ENCODE data around the gene ATP1A4.

DNA sequence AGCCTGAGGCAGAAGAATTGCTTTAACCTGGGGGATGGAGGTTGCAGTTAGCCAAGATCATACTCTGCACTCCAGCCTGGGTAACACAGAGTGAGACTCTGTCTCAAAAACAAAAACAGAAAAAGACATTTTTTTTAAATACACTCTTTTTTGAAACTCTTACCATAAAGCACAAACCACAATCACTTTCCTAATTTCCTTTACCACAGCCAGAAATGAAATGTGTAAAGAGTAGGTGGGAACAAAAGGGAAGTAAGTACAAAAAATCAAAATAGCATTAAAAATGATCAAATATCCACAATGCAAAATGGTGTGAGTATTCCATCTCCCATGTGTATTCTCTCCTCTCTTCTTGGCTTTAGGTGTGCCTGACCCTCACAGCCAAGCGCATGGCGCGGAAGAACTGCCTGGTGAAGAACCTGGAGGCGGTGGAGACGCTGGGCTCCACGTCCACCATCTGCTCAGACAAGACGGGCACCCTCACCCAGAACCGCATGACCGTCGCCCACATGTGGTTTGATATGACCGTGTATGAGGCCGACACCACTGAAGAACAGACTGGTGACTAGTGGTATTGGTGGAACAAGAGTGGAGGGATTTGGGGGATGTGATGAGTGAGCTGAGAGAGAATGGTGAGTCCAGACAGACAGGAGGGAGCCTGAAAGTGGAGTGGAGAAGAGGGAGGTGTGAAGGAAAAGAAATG lies 14.9 kb downstream of the ATP1A4 start:
- TF ChIP-seq SP1 (IDR thresholded peaks at IDR 0.05) (no peak), JUND (IDR thresholded peaks at IDR 0.05) (no peak), MAX (IDR thresholded peaks at IDR 0.05) (no peak)
- TF ChIP-seq, protein P1, sequence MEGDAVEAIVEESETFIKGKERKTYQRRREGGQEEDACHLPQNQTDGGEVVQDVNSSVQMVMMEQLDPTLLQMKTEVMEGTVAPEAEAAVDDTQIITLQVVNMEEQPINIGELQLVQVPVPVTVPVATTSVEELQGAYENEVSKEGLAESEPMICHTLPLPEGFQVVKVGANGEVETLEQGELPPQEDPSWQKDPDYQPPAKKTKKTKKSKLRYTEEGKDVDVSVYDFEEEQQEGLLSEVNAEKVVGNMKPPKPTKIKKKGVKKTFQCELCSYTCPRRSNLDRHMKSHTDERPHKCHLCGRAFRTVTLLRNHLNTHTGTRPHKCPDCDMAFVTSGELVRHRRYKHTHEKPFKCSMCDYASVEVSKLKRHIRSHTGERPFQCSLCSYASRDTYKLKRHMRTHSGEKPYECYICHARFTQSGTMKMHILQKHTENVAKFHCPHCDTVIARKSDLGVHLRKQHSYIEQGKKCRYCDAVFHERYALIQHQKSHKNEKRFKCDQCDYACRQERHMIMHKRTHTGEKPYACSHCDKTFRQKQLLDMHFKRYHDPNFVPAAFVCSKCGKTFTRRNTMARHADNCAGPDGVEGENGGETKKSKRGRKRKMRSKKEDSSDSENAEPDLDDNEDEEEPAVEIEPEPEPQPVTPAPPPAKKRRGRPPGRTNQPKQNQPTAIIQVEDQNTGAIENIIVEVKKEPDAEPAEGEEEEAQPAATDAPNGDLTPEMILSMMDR (IDR thresholded peaks at IDR 0.05; ENCODE audit: low read depth, low read length, missing input control): no peak
- TF ChIP-seq, protein P2, sequence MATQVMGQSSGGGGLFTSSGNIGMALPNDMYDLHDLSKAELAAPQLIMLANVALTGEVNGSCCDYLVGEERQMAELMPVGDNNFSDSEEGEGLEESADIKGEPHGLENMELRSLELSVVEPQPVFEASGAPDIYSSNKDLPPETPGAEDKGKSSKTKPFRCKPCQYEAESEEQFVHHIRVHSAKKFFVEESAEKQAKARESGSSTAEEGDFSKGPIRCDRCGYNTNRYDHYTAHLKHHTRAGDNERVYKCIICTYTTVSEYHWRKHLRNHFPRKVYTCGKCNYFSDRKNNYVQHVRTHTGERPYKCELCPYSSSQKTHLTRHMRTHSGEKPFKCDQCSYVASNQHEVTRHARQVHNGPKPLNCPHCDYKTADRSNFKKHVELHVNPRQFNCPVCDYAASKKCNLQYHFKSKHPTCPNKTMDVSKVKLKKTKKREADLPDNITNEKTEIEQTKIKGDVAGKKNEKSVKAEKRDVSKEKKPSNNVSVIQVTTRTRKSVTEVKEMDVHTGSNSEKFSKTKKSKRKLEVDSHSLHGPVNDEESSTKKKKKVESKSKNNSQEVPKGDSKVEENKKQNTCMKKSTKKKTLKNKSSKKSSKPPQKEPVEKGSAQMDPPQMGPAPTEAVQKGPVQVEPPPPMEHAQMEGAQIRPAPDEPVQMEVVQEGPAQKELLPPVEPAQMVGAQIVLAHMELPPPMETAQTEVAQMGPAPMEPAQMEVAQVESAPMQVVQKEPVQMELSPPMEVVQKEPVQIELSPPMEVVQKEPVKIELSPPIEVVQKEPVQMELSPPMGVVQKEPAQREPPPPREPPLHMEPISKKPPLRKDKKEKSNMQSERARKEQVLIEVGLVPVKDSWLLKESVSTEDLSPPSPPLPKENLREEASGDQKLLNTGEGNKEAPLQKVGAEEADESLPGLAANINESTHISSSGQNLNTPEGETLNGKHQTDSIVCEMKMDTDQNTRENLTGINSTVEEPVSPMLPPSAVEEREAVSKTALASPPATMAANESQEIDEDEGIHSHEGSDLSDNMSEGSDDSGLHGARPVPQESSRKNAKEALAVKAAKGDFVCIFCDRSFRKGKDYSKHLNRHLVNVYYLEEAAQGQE (IDR thresholded peaks at IDR 0.05): no peak
